HG03442 (cell line): ENCODE results near the gene RIOK3.

Experiments used
- ATAC-seq: cut with Tn5 transposase; IDR thresholded peaks from one replicate; pipeline ENCODE4 v1.9.1; 2021; ENCODE audit warnings: mild to moderate bottlenecking, moderate library complexity; ENCODE audit not compliant: unreplicated experiment

Gene RIOK3

DNA sequence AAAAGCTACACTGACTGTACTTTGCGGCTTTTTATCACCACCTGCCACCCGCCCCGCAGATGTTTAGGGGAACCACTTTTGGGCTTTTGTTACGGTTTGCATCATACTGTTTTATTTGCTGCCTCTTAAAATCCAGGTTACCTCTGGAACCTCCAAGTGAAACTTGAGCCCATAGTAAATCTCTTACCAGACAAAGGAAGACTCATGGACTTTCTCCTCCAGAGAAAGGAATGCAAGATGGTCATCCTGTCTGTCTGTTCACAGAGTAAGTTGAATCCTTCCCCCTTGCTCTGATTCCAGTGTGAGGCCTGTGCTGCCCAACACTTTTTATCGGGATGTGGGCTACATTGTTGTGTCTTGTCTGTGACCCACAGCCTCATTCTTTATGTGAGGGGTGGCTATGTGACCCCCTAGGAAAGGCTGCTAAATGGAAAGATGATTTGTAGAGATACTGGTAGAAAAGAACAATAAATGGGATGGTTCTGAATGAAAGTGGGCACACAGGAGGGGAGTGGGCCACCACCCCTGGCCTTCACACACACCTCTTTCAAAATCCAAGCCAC, 73.5 kb downstream of the RIOK3 start:
- no peak for ATAC-seq

DNA sequence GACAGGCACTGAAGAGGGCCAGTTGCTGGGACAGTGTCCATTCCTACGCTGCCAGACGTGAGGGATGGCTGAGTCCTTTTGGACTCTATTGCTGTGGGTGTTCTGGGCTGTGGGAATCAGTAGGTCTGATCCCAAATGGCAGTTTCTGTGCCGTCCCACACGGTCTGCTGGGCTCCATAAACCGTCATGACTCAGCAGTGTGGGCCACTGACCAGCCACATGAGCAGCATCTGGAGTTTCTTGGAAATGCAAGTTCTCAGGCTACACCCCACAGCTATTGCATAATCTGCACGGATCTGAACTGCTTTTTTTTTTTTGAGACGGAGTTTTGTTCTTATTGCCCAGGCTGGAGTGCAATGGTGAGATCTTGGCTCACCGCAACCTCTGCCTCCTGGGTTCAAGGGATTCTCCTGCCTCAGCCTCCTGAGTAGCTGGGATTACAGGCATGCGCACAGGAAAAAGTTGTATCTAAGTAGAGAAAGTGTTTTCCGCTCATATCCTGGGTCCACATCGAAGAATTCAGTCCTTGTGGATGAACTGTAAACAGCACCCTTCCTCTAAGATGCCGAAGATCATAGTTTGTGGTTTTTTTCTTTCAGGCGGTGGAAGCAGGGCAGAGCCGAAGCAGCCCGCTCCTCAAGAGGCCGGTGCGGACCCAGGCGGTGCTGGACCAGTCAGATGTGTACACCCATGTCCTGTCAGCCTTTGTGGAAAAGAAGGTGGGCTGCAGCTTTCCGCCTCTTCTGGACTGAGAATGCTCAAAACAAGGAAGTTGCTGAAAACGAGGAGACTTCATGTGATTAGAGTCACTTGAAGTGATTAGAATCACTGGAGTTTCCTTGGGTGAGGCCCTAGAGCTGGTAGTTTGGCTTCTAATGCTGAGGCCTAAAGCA, 75.7 kb downstream of the RIOK3 start:
- ATAC-seq, result no peak

DNA sequence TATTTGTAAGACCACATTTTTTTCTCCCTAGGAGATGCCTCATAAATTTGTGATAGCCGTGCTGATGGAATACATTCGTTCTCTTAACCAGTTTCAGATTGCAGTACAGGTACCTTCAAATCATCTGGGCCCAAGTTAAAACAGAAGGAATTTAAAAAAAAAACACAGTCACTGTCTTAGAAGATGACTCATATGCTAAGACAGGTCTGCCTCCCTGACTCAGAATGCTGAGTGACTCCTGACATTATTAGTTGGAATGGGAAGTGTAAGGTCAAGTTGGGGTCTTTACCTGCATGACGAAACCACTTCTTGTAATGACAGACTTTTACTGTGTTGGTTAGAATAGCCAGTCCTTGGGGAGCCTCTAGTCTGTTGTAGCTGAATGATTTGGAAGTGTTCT, 76.5 kb downstream of the RIOK3 start:
- no peak for ATAC-seq

DNA sequence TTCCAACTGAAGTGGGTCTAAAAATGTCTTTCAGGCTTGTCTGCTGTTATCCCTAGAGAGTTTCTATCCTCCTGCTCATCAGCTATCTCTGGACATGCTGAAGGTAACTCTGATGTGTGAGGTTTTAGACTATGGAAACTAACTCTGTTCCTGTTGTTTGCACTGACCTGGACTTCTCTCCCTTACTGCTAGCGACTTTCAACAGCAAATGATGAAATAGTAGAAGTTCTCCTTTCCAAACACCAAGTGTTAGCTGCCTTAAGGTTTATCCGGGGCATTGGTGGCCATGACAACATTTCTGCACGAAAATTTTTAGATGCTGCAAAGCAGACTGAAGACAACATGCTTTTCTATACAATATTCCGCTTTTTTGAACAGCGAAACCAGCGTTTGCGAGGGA, 77.1 kb downstream of the RIOK3 start:
- no peak for ATAC-seq

DNA sequence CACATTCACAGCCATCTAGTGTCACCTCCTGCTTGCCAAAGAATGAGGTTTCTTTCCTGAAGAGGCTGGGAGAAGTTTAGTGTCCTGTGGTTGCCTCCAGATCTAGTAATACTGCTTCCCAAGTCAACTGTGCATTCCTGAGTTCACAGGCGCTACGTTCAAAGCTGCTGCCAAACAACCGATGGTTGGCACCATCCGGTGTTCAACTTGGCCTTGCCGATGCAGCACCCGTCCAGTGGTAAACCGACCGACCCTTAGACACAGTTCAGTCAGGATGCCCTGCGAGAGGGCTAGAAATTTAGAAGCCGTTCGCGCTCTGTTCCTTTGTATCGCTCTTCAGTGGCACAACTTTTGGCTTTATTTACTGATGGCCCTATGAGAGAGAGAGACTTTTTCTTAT, 78.8 kb downstream of the RIOK3 start:
- ATAC-seq, result no peak
